K562 (cell line): ENCODE data around the gene DNAJC11.
A peak's percentile ranks its signal among the peaks of the same experiment; 100 is the strongest.

Experiments
- EZH2 ChIP-seq: IDR thresholded peaks from 2 replicates; pipeline ENCODE4 v1.6.1; 2012; ENCODE audit warnings: low read depth, mild to moderate bottlenecking, inconsistent platforms, low read length, borderline replicate concordance
- JUND ChIP-seq, 2 experiments: IDR thresholded peaks; 2 replicates in 1 of 2; 3 replicates in 1 of 2; pipeline ENCODE4 v1.6.1; 2011; ENCODE audit warnings: borderline replicate concordance in 2 of 2, low read depth in 2 of 2, low read length in 2 of 2, improper control_type of control experiment in 1 of 2, missing biosample characterization in 1 of 2, missing genetic modification characterization in 1 of 2, missing genetic modification reagents in 1 of 2
- MLX ChIP-seq, 2 experiments: fragments of 450-650 bp in 1 of 2; sonication (generic) in 1 of 2; formaldehyde crosslinking; conservative IDR thresholded peaks; 2 replicates each; pipeline versions ENCODE4 v1.4.0 to v1.8.1; 2020 to 2022; ENCODE audit warnings: mild to moderate bottlenecking in 1 of 2, missing genetic modification reagents in 1 of 2
- NFIC ChIP-seq: fragments of 450-650 bp; IDR thresholded peaks from 2 replicates; pipeline ENCODE4 v1.6.1; 2017; ENCODE audit warnings: mild to moderate bottlenecking, inconsistent platforms
- ZNF583 ChIP-seq: fragments of 250-450 bp; sonication (Bioruptor Pico); IDR thresholded peaks from 2 replicates; pipeline ENCODE4 v1.4.0; 2020
- ZZZ3 ChIP-seq: fragments of 450-650 bp; IDR thresholded peaks from 2 replicates; pipeline ENCODE4 v1.6.1; 2016; ENCODE audit warnings: antibody characterized with exemption, mild to moderate bottlenecking, moderate library complexity
- TF ChIP-seq, protein P1 (sequence below), 3 experiments: IDR thresholded peaks in 2 of 3; conservative IDR thresholded peaks in 1 of 3; 2 replicates each; pipeline ENCODE4 v1.5.1; 2011 to 2012; ENCODE audit warnings: low read length in 3 of 3, mild to moderate bottlenecking in 3 of 3, control low read depth in 2 of 3, improper control_type of control experiment in 1 of 3, inconsistent platforms in 1 of 3, low read depth in 1 of 3, mixed read lengths in 1 of 3, moderate library complexity in 1 of 3; ENCODE audit not compliant: insufficient read depth in 2 of 3

DNA sequence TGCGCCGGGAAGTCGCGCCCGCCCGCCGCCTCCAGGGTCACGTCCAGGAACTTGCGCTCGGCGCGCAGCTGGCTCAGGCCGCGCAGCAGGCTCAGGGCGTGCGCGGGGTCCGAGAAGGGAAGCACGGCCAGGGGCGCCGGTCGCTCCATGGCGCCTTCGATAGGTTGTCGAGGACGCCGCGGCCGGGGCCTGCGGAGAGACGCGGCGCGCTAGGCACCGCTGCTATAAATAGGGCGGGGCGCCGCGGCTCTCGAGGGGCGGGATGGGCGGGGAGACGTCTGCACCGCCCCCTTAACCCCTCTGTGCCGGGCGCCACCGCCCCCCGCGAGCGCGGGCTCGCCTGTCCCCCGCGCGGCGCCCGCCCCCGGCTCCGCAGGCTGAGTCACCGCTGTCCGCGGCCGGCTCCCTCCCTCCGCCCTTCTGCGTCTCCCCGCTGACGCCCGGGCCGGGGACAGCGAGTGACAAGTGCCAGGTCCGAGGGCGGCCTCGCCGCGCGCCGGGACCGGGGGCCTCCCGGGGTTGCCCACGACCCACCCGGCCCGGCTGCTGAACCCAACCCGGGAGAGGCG lies 98.9 kb downstream of the DNAJC11 start, which contains the start of gene KLHL21:
- no peak for TF ChIP-seq ZNF583 (CRISPR knock-in tag)
- TF ChIP-seq, protein P1, sequence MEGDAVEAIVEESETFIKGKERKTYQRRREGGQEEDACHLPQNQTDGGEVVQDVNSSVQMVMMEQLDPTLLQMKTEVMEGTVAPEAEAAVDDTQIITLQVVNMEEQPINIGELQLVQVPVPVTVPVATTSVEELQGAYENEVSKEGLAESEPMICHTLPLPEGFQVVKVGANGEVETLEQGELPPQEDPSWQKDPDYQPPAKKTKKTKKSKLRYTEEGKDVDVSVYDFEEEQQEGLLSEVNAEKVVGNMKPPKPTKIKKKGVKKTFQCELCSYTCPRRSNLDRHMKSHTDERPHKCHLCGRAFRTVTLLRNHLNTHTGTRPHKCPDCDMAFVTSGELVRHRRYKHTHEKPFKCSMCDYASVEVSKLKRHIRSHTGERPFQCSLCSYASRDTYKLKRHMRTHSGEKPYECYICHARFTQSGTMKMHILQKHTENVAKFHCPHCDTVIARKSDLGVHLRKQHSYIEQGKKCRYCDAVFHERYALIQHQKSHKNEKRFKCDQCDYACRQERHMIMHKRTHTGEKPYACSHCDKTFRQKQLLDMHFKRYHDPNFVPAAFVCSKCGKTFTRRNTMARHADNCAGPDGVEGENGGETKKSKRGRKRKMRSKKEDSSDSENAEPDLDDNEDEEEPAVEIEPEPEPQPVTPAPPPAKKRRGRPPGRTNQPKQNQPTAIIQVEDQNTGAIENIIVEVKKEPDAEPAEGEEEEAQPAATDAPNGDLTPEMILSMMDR (IDR thresholded peaks at IDR 0.05 in 2 of 3, conservative IDR thresholded peaks at IDR 0.05 in 1 of 3; ENCODE audit: insufficient read depth in 2 of 3, low read depth in 1 of 3, low read length in 3 of 3): no peak
- TF ChIP-seq NFIC: no peak; the same call in none of the 2 replicates
- TF ChIP-seq EZH2: no peak
- TF ChIP-seq JUND (IDR thresholded peaks at IDR 0.05; ENCODE audit: borderline replicate concordance, low read depth, low read length): peak; percentile 96
- peak; percentile 84; the same call in 1 of the 3 replicates for TF ChIP-seq JUND (tag; IDR thresholded peaks at IDR 0.05; ENCODE audit: borderline replicate concordance, low read depth, low read length)
- no peak for TF ChIP-seq ZZZ3
- TF ChIP-seq MLX (CRISPR knock-in tag; conservative IDR thresholded peaks at IDR 0.05): no peak; a peak in 1 of 4 replicates
